ENCODE results near the gene NDUFB3.

The NDUFB3 gene

DNA sequence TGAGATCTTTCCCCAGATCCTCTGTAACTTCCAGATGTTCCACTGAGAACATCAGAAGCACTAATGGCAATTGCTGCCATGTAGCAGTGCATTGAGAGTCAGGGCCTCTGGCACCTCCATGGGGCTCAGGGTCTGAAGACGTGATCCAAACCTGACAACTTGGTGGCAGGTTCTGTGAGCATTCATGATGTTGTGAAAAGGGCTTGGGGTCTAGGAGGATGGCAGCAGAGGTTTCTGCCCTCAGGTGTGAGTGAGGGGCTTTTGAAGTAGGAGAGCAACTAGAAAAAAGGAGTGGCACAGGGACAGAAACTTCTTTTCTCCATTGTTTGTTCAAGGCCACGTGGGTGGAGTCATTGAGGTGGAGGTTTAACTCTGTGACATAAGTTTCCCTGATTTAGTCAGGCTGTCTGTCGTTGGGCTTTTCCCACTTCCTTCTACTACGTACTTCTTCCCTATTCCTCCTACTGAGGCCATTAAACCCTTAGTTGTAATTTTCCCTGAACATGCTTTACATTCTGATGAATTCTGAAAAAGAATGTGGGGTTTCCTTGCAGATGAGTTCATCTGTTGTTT is 57.2 kb downstream of the NDUFB3 start:
- DNase-seq (ENCODE audit: low read depth): no peak

DNA sequence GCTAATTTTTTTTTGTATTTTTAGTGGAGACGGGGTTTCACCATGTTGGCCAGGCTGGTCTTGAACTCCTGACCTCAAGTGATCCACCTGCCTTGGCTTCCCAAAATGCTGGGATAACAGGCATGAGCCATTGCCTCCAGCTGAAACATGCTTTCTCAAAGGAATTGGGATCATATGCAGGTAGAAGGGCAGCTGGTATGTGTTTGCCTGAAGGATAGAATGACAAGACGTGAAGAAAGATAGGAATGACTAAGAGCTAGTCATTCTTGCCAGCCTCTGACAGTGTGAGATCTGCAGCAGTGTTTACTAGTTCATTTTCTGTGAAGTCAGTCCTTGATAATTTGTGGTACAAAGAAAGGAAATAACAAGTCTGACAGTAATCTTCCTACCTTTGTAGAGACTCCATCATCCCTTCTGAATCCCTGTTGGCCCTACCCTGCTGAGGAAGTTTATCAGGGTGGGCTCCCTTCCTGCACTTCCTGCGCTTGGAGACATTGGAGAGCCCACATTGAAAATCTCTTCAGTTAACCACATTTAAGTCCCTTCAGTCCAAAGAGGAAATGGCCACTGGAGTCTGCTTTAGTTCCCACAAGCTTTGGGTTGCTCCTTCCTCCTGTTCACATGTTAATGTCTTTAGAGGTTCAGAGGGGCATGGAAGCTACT is 58.9 kb downstream of the NDUFB3 start:
- no peak for DNase-seq (ENCODE audit: low read depth)

DNA sequence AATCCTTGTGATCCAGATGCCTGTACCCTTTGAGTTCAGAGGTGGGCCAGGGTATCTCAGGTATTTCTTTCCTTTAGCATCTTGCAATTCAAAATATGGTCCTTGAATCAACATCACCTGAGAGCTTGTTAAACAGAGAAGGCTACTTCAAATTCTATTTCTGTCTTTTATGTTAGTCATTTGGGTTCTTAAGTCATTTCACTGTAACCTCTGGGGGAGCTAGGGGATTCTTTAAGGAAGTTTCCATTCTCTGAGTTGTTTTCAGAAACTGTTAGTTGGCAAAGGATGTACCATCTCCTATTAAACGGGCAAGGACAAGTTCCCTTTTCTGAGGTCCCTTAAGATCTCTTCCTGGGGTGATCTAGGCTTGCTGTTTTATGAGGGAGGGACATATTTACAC is 60.7 kb downstream of the NDUFB3 start:
- no peak for DNase-seq (ENCODE audit: low read depth)
